Pancreas (tissue), 10 donors: ENCODE data around the gene SLCO1A2. TPM values are rescaled to one million over a fixed set of nuclear protein-coding genes. Genes with fewer than 3 reads are reported as not detected.
A peak's percentile ranks its signal among the peaks of the same experiment; 100 is the strongest.

Experiments
- ATAC-seq, 4 donors: fragments of 200-7000 bp; cut with Tn5 transposase; one replicate each; pipeline versions ENCODE4 v1.8.0 to v1.9.1; 2020; ENCODE audit warnings: mild to moderate bottlenecking in 4 of 4, moderate library complexity in 4 of 4
- DNase-seq, 6 donors: peaks; one replicate each; pipeline ENCODE4 v3.0.0-alpha.2; 2020
- FAIRE-seq: peaks from 2 replicates; lab custom pipeline; 2012; peaks lifted over from hg19 to GRCh38; lab: Jason Lieb, UNC
- H3K27ac ChIP-seq, 4 donors: fragments of 200-600 bp; sonication (generic); 1 replicate in 3 of 4; 2 replicates in 1 of 4; pipeline versions ENCODE4 v1.5.0 to v1.8.0; 2020
- H3K27me3 ChIP-seq, 4 donors: fragments of 200-600 bp; one replicate each; pipeline ENCODE4 v1.8.0; 2021
- H3K36me3 ChIP-seq, 3 donors: fragments of 200-600 bp; sonication (generic) in 1 of 3; one replicate each; pipeline versions ENCODE4 v1.5.0 to v1.8.0; 2020 to 2021
- H3K4me1 ChIP-seq, 3 donors: fragments of 200-600 bp; one replicate each; pipeline ENCODE4 v1.8.0; 2021
- H3K4me3 ChIP-seq, 4 donors: fragments of 200-600 bp; sonication (generic) in 2 of 4; one replicate each; pipeline versions ENCODE4 v1.5.0 to v1.8.0; 2020 to 2021
- H3K9me3 ChIP-seq, 4 donors: fragments of 200-600 bp; one replicate each; pipeline ENCODE4 v1.8.0; 2021
- WGBS, 2 donors: extraction: QIAGEN DNeasy Blood & Tissue Kit; methylation state at CpG; one replicate each; pipeline ENCODE4 v1.1.7; 2013; 5-methylcytosine and 5-hydroxymethylcytosine counted together
- intact Hi-C, 3 donors: fragments of 100-400 bp; cut with DNase I; formaldehyde crosslinking; loops; one replicate each; pipeline versions ENCODE4 v1.11.1 to v1.14.2; 2022
- polyA plus RNA-seq, 2 donors: library from polyadenylated mRNA; stranded (reverse); fragments of 200-250 nt; gene quantifications; one replicate each; pipeline ENCODE4 v1.2.3, GENCODE V29; 2013
- total RNA-seq, 6 donors: library from RNA; stranded (reverse); fragmentation: NEBNext Ultra II Directional in 4 of 6; extraction: Animal tissue kit (Norgen Biotek cat#: 25700) in 4 of 6; gene quantifications; one replicate each; pipeline versions ENCODE4 v1.2.1 to v1.2.4, GENCODE V29; 2021 to 2023
- TF ChIP-seq, protein P1 (sequence below), 4 donors: fragments of 200-600 bp; sonication (generic) in 3 of 4; IDR thresholded peaks; one replicate each; pipeline versions ENCODE4 v1.5.0 to v1.8.0; 2021; ENCODE audit warnings: antibody characterized with exemption in 4 of 4
- donor health status: healthy with polysubstance abuse.
- donor health status: DM: no; HTN: no; CAD: no; lungs with moderate emphysema.
- donor health status: DM: no; HTN: no; CAD: no.
- donor health status: control.
- donor health status: control.
- donor health status: Bipolar disorder and iron deficiency.
- donor health status: DM: yes; HTN: yes; CAD: no.
- donor health status: DM: no; HTN: no; CAD: no.
- donor health status: DM: no; HTN: no; CAD: no.
- donor health status: DM: yes; HTN: yes; CAD: no.

The SLCO1A2 gene
- total and polyA plus RNA-seq, 8 donors, result 0.04 to 0.34 (median 0.12) TPM; not detected in 2

DNA sequence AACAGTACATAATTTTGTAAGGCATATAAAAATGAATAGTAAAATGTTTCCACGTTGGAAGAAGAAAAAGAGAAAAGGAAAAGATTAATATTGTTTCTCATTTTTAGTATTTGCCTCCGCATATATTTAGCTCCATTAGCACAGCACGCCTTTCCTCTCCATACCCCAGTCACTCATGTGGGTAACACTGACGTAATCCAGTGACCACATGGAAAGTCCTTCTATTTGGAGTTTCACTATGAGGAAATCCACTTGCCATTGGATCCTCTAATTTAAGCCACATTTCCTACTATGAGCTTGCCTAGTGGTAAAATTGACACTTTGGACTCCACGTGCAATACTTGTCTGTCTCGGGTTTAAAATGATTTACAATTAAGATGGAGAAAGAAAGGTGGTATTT, 5.7 kb upstream of the SLCO1A2 start:
- WGBS, 2 donors, result 70 to 77% methylated on average over 6 of the region's 6 CpGs
- Histone ChIP-seq H3K4me1 (no peaks in the 10 kb centered on the region), H3K9me3 (no peaks in the 10 kb centered on the region), H3K27ac (no peak overlapping the region), H3K36me3 (no peaks in the 10 kb centered on the region), H3K27me3 (no peaks in the 10 kb centered on the region), H3K4me3 (no peak overlapping the region)
- TF ChIP-seq, protein P1, sequence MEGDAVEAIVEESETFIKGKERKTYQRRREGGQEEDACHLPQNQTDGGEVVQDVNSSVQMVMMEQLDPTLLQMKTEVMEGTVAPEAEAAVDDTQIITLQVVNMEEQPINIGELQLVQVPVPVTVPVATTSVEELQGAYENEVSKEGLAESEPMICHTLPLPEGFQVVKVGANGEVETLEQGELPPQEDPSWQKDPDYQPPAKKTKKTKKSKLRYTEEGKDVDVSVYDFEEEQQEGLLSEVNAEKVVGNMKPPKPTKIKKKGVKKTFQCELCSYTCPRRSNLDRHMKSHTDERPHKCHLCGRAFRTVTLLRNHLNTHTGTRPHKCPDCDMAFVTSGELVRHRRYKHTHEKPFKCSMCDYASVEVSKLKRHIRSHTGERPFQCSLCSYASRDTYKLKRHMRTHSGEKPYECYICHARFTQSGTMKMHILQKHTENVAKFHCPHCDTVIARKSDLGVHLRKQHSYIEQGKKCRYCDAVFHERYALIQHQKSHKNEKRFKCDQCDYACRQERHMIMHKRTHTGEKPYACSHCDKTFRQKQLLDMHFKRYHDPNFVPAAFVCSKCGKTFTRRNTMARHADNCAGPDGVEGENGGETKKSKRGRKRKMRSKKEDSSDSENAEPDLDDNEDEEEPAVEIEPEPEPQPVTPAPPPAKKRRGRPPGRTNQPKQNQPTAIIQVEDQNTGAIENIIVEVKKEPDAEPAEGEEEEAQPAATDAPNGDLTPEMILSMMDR (IDR thresholded peaks at IDR 0.05), result no peak
- ATAC-seq (no peak), DNase-seq (no peak), FAIRE-seq (no peak)
- intact Hi-C loops, result no loop called here

DNA sequence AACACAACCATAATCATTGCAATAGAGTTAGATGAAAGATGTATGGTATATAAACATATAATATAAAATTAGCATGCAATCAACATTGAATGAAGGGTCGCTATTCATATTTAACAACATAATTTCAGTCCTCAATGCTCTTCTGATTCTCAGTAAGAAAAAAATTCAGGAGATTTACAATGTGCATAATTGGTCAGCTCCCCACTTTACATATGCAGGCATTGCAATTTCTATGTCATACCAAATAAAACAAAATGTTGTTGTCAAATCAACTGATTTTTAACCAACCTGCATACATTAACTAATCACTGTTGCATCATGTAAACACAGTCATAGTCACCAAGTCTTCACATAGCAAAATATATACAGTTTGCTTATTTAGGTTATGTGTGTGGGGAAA, 5.2 kb upstream of the SLCO1A2 start:
- no peaks in the 10 kb centered on the region for H3K9me3 ChIP-seq
- ATAC-seq (no peak), FAIRE-seq (no peak), DNase-seq (no peak)
- H3K27ac ChIP-seq, result no peak overlapping the region
- no peaks in the 10 kb centered on the region for H3K4me1 ChIP-seq
- no peaks in the 10 kb centered on the region for H3K36me3 ChIP-seq
- intact Hi-C loops, result no loop called here
- no peak overlapping the region for H3K4me3 ChIP-seq
- 76 to 89% methylated on average over 1 of the region's 1 CpG for WGBS, 2 donors
- TF ChIP-seq, protein P1 (IDR thresholded peaks at IDR 0.05), result no peak
- no peaks in the 10 kb centered on the region for H3K27me3 ChIP-seq

DNA sequence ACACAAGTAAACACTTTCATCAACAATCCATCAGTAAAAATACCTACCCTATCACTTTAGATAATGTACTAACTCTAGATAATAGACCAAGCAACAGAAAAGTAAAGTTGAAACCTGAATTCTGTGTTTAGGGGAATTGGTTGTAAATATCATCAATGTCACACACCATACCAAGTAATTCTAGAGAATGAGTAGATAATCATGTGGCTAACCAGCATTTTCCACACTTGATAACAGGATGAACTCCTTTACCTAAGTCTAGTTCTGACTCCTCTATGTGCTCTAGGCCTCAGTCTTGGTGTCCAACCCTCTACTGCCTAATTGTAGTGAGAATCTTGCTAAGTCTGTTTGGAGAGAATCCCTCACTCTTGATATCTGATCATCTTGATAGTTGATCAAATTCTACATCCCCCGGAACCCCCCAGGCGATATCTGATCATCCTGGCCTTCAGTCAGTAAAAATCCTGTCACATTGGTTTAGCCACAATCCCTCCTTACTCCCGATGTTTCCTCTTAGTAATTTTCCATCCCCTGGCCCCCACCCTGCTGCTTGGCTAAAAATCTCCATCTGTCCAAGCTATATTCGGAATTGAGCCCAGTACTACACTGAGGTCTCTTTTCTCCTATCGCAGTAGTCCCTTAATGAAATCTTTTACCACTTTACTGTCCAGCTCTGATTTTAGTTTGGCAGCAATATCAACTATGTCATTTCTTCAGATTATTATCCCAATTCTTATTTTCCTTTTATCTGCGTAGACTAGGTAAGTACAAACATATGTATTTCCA, 3.4 kb upstream of the SLCO1A2 start:
- intact Hi-C loops, result no loop called here
- H3K36me3 ChIP-seq, result no peaks in the 10 kb centered on the region
- DNase-seq (no peak), ATAC-seq (no peak), FAIRE-seq (no peak)
- no peaks in the 10 kb centered on the region for H3K4me1 ChIP-seq
- no peak overlapping the region for H3K4me3 ChIP-seq
- no peaks in the 10 kb centered on the region for H3K27me3 ChIP-seq
- H3K27ac ChIP-seq, result no peak overlapping the region
- no peaks in the 10 kb centered on the region for H3K9me3 ChIP-seq
- WGBS, 2 donors, result 89 to 94% methylated on average over 6 of the region's 6 CpGs
- TF ChIP-seq, protein P1 (IDR thresholded peaks at IDR 0.05), result no peak

DNA sequence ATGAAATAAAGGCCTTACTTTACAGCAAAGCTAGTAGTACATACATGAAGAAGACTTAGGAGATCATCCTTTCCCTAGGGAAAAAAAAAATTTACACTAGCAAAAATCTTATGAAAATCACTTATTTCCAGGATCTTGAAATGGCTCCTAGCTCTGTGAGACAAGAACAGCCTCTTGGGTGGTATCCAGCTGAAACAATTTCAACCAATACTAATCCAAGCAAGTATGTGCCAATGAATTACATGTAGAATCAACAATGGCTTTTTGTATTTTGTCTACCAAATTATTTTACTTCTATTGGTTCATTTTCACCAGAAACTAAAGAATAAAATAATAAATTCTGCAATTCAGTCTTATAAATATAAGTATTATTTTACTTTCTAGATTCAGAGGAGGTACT, 2.7 kb upstream of the SLCO1A2 start:
- H3K36me3 ChIP-seq, result no peaks in the 10 kb centered on the region
- no peaks in the 10 kb centered on the region for H3K27me3 ChIP-seq
- H3K4me3 ChIP-seq, result no peak overlapping the region
- FAIRE-seq (no peak), DNase-seq (no peak), ATAC-seq (no peak)
- TF ChIP-seq, protein P1 (IDR thresholded peaks at IDR 0.05), result no peak
- H3K27ac ChIP-seq, result no peak overlapping the region
- intact Hi-C loops, result no loop called here
- no peaks in the 10 kb centered on the region for H3K9me3 ChIP-seq
- H3K4me1 ChIP-seq, result no peaks in the 10 kb centered on the region

DNA sequence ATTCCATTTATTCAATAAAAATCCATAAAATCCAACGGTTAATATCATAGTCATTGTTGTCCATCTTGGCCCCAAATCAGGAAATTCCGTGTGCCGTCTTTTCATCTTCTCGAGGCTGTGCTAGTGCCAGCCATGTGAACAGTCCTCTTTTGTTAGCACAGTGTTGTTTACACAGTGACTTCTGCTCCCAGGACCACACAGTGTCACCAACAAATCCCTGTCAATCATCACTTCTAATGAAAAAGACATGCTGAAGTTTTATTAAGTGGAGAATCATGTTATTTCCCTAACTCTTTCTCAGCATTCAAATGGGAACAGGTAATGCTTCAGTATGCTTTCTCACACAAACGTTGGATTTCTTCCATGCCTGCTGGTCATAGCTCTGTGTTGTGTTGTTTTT, 1.9 kb upstream of the SLCO1A2 start:
- Histone ChIP-seq H3K27ac (no peak overlapping the region), H3K36me3 (no peaks in the 10 kb centered on the region), H3K4me1 (no peaks in the 10 kb centered on the region), H3K4me3 (no peak overlapping the region), H3K9me3 (no peaks in the 10 kb centered on the region), H3K27me3 (no peaks in the 10 kb centered on the region)
- TF ChIP-seq, protein P1 (IDR thresholded peaks at IDR 0.05), result no peak
- DNase-seq, result no peak
- intact Hi-C loops, result no loop called here
- 11 to 12% methylated on average over 5 of the region's 5 CpGs for WGBS, 2 donors
- ATAC-seq, result peak in 2 of 4 donors; percentile 29 to 49
- FAIRE-seq, result no peak
